Mucosa of rectum (tissue), 2 donors: ENCODE results near the gene LHFPL2.
"Not testable (repeated sequence)": the region's sequence is repeated elsewhere in the genome, so short reads cannot be mapped to it uniquely, and the experiment has no call there.

ENCODE experiments used
- H3K27ac ChIP-seq, 2 donors: one replicate each; pipeline ENCODE4 v1.7.0; 2013; ENCODE audit warnings: inconsistent platforms in 2 of 2, low read depth in 2 of 2, low read length in 2 of 2
- H3K27me3 ChIP-seq, 2 donors: one replicate each; pipeline ENCODE4 v1.7.0; 2013; ENCODE audit warnings: low read length in 2 of 2; ENCODE audit not compliant: control insufficient read depth in 2 of 2, insufficient read depth in 2 of 2
- H3K36me3 ChIP-seq, 2 donors: one replicate each; pipeline ENCODE4 v1.7.0; 2013; ENCODE audit warnings: low read length in 2 of 2; ENCODE audit not compliant: control insufficient read depth in 2 of 2, insufficient read depth in 2 of 2
- H3K4me1 ChIP-seq, 2 donors: one replicate each; pipeline ENCODE4 v1.7.0; 2013; ENCODE audit warnings: low read length in 2 of 2, mild to moderate bottlenecking in 1 of 2; ENCODE audit not compliant: control insufficient read depth in 2 of 2, insufficient read depth in 2 of 2
- H3K4me3 ChIP-seq, 2 donors: one replicate each; pipeline ENCODE4 v1.7.0; 2013; ENCODE audit warnings: low read length in 2 of 2
- H3K9ac ChIP-seq, 2 donors: one replicate each; pipeline ENCODE4 v1.7.0; 2013; ENCODE audit warnings: low read length in 2 of 2, low read depth in 1 of 2, mild to moderate bottlenecking in 1 of 2
- H3K9me3 ChIP-seq, 2 donors: one replicate each; pipeline ENCODE4 v1.7.0; 2013; ENCODE audit warnings: low read length in 2 of 2; ENCODE audit not compliant: control insufficient read depth in 2 of 2
- donor health status: healthy.
- donor health status: Normal muscosa, but diverticular disease.

The LHFPL2 gene

DNA sequence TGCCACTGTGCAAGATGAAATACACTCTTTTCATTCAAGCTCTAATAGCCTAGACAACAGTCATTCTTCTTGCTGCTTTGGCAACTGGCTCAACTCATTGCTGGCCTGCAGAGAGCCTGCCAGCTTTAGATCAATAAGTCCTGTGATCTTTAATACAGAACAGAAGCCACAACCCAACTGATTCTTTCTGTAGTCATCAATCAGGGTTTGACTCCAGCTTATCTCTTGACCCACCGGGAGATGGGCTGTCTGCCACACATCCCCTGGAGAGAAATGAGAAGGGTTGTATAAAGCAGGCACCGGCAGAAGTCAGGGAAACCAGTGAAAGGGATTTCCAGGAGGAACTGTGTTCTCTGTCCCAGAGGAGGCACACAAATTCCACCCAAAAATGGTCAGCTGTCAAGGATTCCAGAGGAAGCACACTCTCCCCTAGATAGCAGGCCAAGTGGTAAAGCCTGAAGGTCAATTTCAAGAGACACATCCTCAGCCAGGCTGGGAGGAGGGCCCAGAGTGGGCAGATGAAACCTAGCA lies 24.5 kb downstream of the LHFPL2 start:
- Histone ChIP-seq H3K4me3 (no peak overlapping the region), H3K9me3 (peaks cover 0 to 3% of the 10 kb centered on the region in 2 donors), H3K27ac (no peak overlapping the region), H3K27me3 (no peaks in the 10 kb centered on the region), H3K36me3 (peaks cover 0 to 3% of the 10 kb centered on the region in 2 donors), H3K9ac (no peak overlapping the region), H3K4me1 (peaks cover 0 to 2% of the 10 kb centered on the region in 2 donors)

DNA sequence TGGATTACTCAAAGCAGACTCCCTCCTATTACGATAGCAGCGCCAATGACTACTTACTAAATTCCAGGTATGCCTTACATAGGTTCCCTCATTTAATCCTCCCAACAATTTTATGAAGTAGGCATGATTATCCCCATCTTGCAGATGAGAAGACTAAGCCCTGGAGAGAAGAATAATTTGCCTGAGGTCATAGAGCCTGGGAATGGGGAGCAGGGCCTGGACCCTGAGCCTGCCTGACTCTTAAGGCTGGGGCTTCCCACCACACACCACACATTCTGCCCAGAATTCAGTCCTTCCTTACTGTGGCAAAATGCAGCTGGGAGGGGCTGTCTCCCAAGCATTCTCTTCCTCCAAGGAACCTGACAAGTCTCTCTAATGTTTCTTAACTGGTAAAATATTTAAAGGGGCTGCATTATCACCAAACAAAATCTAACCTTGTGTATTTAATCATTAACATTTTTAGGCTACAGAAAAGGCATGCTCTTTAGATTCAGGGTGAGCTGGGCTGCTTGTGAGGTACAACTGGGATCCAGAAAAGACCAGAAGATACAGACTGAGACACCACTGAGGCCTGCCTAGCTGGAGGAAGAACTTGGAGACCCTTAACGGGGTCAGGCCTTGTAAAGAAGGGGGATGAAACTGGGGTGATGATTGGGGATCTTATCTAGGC lies 26.1 kb downstream of the LHFPL2 start:
- H3K4me3 ChIP-seq, result no peak overlapping the region
- no peak overlapping the region for H3K27ac ChIP-seq
- H3K27me3 ChIP-seq, result no peaks in the 10 kb centered on the region
- H3K9me3 ChIP-seq, result peaks cover 0 to 3% of the 10 kb centered on the region in 2 donors
- H3K4me1 ChIP-seq, result peaks cover 0 to 2% of the 10 kb centered on the region in 2 donors
- H3K9ac ChIP-seq, result no peak overlapping the region
- H3K36me3 ChIP-seq, result peaks cover 0 to 6% of the 10 kb centered on the region in 2 donors

DNA sequence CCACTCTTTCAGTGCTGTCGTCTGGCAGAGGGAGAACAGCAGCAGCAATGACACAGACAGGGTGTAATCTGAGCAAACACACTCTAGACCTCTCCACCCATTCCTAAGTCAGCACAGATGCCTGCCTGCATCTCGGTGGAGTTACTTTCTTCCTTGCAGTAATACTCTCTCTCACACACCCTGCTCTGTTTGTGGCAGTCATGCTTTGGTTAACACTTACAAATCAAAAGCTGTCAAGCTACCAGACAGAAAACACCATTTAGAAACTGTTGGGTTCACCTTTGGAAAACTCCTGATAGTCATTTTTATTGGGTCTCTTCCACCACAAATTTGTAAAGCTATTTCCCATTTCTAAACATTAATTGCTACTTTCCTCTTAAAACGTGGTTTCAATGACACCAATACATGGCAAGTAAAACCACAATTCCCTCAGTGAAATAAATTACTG lies 27.3 kb downstream of the LHFPL2 start:
- no peak overlapping the region for H3K9ac ChIP-seq
- no peak overlapping the region for H3K27ac ChIP-seq
- H3K4me1 ChIP-seq, result peaks cover 0 to 2% of the 10 kb centered on the region in 2 donors
- peaks cover 0 to 3% of the 10 kb centered on the region in 2 donors for H3K9me3 ChIP-seq
- H3K27me3 ChIP-seq, result no peaks in the 10 kb centered on the region
- H3K36me3 ChIP-seq, result peaks cover 4 to 6% of the 10 kb centered on the region in 2 donors
- H3K4me3 ChIP-seq, result no peak overlapping the region

DNA sequence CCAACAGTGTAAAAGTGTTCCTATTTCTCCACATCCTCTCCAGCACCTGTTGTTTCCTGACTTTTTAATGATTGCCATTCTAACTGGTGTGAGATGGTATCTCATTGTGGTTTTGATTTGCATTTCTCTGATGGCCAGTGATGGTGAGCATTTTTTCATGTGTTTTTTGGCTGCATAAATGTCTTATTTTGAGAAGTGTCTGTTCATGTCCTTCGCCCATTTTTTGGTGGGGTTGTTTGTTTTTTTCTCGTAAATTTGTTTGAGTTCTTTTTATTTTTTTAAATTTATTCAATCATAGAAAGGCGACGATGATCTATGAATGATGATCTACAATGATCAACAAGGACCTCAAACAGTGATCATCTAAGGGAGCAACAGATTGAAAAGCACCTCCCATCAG lies 28.5 kb downstream of the LHFPL2 start:
- H3K4me3 ChIP-seq, H3K4me1 ChIP-seq, H3K9me3 ChIP-seq, H3K9ac ChIP-seq, H3K27me3 ChIP-seq, H3K27ac ChIP-seq, H3K36me3 ChIP-seq: not testable (repeated sequence)

DNA sequence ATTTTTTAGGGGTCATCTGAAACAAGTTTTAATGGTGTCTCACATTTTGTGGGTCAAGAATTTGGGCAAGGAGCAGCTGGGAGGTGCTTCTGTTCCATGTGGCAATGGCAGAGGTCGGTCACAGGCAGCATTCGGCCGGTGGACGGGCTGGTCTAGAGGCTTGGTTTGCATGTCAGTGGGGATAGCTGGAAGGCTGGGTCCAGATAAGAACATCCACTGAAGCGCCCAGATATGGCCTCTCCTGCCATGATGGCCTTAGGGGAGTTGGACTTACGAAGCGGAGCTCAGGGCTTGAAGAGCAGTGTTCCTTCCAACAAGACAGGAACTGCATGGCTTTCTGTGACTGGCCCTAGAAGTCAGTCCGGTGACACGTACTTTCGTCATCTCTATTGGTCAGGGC lies 30.3 kb downstream of the LHFPL2 start:
- Histone ChIP-seq H3K27ac (no peak overlapping the region), H3K4me3 (no peak overlapping the region), H3K4me1 (peaks cover 2% of the 10 kb centered on the region in 2 donors), H3K9me3 (peaks cover 0 to 3% of the 10 kb centered on the region in 2 donors), H3K9ac (no peak overlapping the region), H3K27me3 (no peaks in the 10 kb centered on the region), H3K36me3 (peaks cover 4 to 6% of the 10 kb centered on the region in 2 donors)

DNA sequence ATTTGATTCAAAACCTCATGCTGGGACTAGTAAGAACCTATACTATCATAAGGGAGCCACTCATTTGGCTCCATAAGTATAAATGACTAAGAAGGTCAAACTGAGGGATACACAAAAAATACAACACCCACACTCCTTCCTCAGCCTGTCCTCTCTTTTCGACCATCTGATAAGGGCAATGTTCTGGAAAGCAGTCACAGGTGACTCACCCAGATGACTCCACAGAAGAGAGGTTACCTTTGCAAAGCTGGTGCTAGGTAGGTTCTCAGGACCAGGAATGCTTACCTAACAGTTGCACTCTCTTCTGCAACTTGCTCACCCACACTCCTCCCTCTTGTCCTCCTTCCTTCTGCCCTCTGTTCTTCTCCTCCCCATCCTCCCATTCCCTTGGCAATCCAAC lies 32.9 kb downstream of the LHFPL2 start:
- H3K9me3 ChIP-seq, result peaks cover 0 to 3% of the 10 kb centered on the region in 2 donors
- H3K27me3 ChIP-seq, result no peaks in the 10 kb centered on the region
- no peak overlapping the region for H3K9ac ChIP-seq
- H3K4me1 ChIP-seq, result peaks cover 2 to 4% of the 10 kb centered on the region in 2 donors
- no peak overlapping the region for H3K27ac ChIP-seq
- peaks cover 4 to 9% of the 10 kb centered on the region in 2 donors for H3K36me3 ChIP-seq
- H3K4me3 ChIP-seq, result no peak overlapping the region

DNA sequence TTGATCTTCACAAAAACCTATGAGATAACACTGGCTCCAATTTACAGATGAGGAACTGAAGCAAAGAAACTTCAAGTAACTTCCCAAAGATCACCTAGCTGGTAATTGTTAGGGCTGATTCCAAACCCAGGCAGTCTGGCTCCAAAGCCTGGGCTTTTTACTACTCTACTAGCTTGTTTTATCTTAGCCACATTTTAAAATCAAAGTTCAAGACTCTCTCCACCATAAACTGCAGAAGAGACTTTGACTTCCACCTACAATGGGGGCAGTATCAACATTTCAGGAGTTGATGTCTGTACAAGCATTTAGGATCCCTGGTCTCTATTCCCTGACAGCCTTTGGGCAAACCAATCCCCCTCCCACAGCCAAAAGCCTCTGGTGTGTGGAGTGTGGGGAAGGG lies 33.8 kb downstream of the LHFPL2 start:
- Histone ChIP-seq H3K9ac (no peak overlapping the region), H3K4me1 (peaks cover 2 to 4% of the 10 kb centered on the region in 2 donors), H3K4me3 (no peak overlapping the region), H3K27ac (no peak overlapping the region), H3K27me3 (no peaks in the 10 kb centered on the region), H3K36me3 (peaks cover 4 to 9% of the 10 kb centered on the region in 2 donors), H3K9me3 (no peaks in the 10 kb centered on the region)

DNA sequence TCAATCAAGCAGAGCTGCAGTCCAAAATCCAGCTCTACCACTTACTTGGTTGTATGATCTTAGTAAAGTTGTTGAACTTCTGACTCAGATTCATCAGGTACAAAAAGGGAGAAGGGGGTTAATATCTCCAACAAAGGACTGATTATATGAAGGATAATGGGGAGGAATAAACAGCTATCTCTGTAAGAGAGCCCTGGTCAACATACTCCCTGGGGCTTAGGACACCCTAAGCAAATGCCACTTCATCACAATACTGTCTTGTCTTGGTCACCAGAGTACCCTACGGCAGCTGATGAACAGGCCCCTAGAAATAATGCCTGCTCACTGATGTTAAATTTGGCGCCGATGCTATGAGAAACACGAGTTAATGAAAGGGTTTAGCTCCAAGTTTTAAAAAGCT lies 34.8 kb downstream of the LHFPL2 start:
- H3K36me3 ChIP-seq, result peaks cover 4 to 9% of the 10 kb centered on the region in 2 donors
- H3K27ac ChIP-seq, result no peak overlapping the region
- no peak overlapping the region for H3K4me3 ChIP-seq
- H3K9me3 ChIP-seq, result no peaks in the 10 kb centered on the region
- H3K4me1 ChIP-seq, result peaks cover 2 to 4% of the 10 kb centered on the region in 2 donors
- H3K27me3 ChIP-seq, result no peaks in the 10 kb centered on the region
- no peak overlapping the region for H3K9ac ChIP-seq

DNA sequence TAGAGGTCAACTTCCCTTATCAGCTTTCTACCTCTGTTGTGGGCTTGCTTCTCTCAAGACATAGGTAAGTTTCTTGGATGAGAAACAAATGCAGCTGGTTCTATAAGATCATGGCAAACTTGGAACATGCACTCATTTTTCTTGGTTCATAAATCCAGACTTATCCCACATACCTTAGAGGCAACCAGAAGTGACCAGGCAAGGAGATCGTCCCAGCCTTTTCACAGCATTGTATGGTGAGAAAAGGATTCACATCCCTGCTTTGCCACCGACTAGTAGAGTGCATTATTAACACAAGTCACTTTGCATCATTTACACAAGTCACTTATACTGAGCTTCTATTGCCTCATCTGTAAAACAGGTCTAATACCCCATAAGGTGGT lies 35.4 kb downstream of the LHFPL2 start:
- Histone ChIP-seq H3K4me1 (peaks cover 2 to 4% of the 10 kb centered on the region in 2 donors), H3K36me3 (peaks cover 4 to 5% of the 10 kb centered on the region in 2 donors), H3K4me3 (no peak overlapping the region), H3K27me3 (no peaks in the 10 kb centered on the region), H3K27ac (no peak overlapping the region), H3K9ac (no peak overlapping the region), H3K9me3 (no peaks in the 10 kb centered on the region)

DNA sequence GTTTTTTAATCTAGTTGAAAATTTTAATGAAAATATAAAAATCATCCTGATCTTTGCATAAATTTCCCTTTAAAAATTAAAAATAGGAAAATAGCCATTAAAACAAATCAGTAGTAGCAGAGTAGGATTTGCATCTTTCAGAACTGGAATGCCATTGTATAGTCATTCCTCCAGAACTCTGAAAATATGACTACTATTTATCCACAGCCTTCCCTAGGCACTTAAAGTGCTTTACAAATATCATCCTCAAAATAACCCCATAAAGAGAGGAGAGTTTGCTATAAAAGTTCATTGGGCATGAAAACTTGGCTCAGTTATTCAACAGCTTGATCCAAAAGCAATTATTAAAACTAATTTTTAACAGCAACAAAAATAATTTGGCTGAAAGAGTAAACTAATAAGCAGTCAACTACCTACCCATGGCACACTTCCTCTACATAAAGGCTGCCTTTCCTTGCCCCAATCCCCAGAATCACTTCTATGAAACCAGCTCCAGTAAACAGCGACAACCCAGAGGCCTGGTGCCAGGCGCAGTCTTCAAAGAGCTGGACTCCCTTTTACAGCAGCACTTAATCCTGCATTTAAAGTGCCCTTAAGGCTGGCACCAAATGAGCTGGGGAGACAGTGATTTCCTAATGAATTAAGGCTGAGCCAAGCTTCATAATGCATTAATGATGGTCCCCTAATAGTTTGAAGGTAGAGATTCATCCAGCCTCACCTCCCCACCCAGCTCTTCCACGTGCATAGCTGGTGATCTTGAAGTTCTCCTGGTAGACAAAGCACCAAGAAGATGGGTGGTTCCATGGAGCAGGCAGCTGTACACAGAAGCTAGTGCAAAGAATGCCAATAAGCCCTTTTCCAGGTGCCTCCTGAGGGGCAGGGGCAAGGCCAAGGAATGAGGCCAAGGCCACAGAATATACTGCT lies 36.1 kb downstream of the LHFPL2 start:
- Histone ChIP-seq H3K4me3 (no peak overlapping the region), H3K36me3 (peaks cover 4 to 5% of the 10 kb centered on the region in 2 donors), H3K27ac (no peak overlapping the region), H3K9ac (no peak overlapping the region), H3K4me1 (peaks cover 2 to 4% of the 10 kb centered on the region in 2 donors), H3K27me3 (no peaks in the 10 kb centered on the region), H3K9me3 (no peaks in the 10 kb centered on the region)
